GM18517 (cell line): ENCODE data around the gene MNT.

Source experiments
- ATAC-seq: cut with Tn5 transposase; IDR thresholded peaks from one replicate; pipeline ENCODE4 v1.9.1; 2021; ENCODE audit warnings: mild to moderate bottlenecking, moderate library complexity; ENCODE audit not compliant: unreplicated experiment

Gene MNT

DNA sequence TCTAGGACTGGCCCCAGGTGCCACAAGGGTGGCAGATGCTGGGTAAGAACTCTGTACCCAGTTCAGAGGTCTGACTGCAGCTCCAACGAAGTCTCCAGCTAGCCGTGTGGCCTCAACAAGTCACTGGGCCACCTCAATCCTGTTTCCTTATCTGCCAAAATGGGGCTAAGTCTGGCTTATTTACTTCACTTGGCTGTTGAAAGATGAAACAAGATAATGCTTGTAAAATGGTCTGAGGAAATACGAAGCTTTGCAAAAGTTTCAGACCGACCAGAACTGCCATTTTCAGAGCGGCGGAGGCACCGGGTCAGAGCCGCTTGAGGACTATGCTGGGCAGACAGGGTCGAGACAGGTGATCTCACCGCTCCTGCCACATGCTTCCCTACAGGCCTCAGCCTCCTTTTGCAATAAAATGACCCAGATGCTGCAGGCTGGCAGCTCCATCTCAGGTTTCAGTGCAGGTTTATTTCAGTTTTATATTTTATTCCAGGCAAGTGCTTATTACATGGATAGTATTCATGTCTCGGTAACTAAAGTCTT, 17.2 kb downstream of the MNT start:
- ATAC-seq = no peak

- ATAC-seq = no peak
Measured at GRCh38 chr17:2380950-2381649, 19.8 kb downstream of the MNT start.

DNA sequence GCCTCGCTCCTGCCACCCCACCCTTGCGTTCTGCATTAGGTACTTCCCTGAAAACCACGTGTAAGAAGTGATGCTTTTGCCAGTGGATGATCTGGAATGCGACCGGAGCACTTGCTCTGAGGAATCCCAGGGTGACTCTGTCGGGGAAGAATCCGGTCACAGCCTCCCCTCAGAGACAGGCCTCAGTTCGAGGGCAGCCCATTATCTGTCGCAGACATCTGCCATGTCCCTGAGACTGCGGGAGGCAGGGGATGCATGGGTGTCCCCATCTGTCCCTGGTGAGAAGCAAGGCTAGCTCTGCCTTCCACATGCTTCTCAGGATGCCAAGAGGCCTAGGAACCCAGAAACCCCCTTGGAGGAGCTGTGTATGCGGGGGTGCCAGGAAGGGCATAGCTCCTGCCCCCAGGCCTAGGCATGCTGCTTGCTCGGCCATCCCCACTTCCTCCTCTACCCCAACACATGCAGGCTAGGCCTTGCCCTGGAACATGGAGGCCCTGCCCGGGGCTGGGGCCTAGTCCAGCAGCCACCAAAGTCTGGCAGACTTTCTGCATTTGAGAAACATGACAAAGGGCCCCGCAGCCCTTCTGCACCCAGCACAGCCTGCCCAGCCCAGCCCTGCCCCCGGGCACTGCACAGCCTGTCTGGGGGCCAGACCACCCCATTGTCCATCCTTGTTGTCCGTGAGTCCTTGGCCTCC, 20.5 kb downstream of the MNT start:
- ATAC-seq = no peak

DNA sequence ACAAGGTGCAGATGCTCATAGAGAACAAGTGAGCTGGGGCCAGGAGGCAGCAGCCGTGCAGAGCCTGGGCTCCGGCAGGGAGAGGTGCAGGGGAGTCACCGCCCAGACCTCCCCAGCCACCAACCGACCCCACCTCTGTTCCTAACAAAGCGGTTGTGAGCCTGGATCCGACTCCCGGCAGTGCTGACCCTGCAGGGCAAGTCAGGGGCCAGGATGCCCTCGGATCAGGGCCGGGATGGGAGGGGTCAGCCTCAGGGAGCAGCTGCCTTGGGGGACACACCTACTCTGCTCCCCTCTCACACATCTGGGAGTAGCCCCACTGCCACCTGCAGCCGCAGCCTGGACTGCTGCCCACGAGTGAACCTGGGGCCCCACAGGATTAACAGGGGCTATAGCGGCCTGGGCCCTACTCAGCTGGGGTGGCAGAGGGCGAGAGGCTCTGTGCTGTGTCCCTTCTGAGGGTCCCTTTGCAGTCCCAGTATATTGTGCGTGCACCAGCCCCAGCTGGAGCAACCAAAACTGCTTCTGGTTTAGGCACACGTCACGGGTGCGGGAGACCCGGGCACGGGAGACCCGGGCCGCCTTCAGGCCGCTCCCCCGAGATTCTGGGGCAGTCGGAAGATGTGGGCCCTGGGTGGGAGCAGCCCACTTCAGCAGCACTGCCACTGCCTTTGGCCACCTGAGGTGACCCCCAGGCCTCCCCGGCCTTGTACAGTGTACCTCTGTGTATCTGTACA, 21.2 kb downstream of the MNT start:
- ATAC-seq = no peak

DNA sequence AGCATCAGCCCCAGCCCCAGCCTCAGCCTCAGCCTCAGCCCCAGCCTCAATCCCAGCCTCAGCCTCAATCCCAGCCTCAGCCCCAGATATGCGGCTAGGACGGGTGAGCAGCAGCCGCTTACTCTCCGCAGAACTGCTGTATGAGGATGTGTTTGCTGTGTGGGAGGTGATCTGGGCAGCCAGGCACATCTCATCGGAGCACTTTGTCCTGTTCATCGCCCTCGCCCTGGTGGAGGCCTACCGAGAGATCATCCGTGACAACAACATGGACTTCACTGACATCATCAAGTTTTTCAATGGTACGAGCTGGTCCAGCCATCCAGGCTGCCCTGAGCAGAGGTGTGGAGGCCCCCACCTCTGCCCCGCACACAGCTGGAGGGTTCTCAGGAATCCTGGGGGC, 22.0 kb downstream of the MNT start:
- ATAC-seq = no peak

DNA sequence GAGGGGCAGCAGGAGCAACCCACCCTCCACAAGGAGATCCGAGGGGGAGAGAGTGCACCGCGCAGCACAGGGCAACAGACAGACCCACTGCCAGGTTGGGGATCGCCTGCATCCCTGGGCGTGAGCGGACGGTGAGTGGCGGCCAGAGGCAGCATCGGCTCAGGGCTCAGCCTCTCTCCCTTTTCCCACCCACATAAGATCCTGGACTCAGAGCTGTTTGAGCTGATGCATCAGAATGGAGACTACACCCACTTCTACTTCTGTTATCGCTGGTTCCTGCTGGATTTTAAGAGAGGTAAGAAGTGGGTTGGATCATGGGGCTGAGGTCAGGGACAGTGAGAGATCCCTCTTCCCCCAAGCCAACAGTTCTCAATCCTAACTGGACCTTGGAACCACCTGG, 23.2 kb downstream of the MNT start:
- ATAC-seq = no peak

DNA sequence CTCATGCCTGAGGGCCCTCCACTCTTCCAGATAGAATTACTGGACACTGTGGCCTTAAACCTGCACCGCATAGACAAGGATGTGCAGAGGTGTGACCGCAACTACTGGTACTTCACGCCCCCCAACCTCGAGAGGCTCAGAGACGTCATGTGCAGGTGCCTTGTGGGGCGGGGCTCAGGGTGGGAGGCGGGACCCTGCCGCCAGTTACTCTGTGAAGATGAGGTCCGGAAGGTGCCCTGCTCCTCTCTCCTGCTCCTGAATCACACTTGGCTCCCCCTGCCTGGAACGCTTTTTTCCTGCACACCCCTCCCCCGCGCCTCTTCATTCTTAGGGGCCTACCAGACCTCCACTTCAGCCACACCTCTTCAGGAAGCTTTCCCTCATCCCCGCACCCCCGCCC, 24.8 kb downstream of the MNT start:
- ATAC-seq = no peak

DNA sequence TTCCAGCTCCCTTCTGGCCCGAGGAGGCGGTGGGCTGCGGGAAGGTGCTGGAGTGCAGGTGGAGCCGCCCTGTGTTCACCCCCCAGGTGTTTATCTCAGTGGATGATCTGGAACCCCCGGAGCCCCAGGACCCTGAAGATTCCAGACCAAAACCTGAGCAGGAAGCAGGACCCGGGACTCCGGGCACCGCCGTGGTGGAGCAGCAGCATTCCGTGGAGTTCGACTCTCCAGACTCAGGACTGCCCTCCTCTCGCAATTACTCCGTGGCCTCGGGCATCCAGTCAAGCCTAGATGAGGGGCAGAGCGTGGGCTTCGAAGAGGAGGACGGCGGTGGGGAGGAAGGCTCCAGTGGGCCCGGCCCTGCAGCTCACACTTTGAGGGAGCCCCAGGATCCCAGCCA, 25.5 kb downstream of the MNT start:
- ATAC-seq = no peak

DNA sequence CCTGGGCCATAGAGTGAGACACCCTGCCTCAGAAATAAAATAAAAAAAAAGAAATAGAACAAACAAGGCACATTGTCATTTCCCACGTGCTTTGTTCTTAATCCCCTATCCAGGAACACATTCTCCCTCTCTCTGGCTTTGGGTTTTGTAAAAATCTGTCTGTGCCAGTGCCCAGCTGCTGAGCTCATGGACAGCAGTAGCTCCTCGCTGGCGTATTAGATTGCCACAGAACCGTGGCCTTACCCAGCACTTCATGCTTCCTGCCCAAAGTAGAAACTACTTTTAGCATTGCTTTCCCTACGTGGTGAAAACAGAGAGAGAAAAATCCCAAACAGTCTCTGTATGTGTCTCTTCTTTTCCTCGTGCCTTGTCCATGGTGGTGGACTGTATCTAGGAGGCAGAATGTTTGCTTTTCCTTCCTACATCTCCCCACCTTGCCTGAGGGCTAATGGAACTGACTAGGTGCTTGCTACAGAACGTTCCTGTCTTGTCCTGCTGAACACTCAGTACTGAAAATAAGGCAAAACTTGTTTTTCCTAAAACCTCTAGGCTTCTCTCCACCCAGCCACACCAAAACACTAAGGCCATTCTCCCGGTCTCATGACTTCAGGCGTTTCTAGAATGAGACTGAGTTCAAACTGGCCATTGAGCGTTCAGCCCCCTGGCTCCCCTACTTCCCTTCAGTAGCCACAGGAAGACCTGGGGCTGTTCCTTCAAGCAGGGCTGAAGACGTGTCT, 26.1 kb downstream of the MNT start:
- ATAC-seq = no peak

DNA sequence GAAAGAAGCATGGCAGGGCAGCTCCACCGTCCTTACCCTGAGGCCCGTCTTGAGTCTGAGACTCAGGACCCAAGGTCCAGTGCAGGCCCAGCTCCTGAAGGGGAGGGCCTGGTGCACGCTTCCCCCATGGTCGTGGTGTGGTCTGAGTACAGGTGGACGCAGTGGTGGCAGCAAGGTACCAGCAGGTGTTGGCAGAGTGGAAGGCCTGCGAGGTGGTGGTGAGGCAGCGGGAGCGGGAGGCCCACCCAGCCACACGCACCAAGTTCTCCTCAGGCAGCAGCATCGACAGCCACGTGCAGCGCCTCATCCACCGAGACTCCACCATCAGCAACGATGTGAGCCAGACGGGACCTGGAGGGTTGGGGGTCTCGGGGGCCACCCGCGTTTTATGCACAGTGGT, 27.7 kb downstream of the MNT start:
- no peak for ATAC-seq

- no peak for ATAC-seq
Measured at GRCh38 chr17:2372681-2373080, 28.2 kb downstream of the MNT start.

GRCh38 chr17:2372180-2372579, 28.7 kb downstream of the MNT start:
- no peak for ATAC-seq

- ATAC-seq = no peak
Measured at GRCh38 chr17:2371183-2372130, 29.4 kb downstream of the MNT start.

DNA sequence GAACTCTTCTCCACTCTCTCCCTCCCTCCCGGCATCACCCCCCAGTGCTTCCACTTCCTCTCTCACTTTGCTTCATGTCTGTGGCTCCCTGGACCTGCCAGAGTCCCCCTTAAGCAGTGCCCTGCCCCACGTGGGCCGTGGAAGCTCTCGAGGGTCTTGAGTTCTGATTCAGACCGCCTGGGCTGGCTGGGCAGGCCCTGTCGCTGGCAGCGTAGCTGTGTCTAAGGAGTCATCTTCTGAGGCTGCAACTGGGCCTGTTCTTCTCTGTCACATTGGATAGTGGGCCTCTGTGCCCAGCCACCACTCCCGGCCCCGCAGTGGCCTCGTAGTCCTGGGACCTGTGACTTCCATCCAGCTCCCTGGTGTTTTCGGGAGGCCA, 30.7 kb downstream of the MNT start:
- ATAC-seq = no peak

DNA sequence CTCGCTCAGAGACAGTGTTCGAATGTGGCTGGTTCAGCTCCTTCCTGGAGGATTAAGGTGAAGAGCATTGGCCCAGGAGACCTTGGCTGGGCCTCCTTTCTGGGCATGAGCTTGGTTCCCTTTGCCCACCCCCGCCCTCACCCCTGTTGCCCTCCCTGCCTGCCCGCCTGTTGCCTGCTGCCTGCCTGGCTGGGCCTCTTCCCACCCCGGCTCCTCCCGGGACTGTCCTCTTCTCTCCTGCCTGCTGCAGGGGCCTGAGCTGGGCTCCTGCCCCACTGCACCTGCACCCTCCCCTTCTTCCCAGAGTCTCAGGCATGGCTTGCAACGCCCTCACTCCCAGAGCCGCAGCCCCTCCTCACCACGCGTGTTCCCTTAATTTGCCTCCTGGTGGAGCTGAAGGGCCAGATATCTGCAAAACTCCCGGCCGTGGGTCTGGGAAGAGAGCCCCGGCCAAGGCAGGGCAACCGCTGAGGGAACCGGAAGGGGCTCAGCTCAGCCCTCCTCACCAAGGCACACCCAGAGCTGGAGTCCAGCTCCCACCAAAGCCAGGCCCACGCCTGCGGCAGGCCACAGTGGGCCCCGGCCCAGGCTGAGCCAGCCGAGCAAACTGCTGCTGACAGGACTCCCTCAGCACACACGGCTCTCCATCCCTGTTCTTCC, 31.2 kb downstream of the MNT start:
- no peak for ATAC-seq

DNA sequence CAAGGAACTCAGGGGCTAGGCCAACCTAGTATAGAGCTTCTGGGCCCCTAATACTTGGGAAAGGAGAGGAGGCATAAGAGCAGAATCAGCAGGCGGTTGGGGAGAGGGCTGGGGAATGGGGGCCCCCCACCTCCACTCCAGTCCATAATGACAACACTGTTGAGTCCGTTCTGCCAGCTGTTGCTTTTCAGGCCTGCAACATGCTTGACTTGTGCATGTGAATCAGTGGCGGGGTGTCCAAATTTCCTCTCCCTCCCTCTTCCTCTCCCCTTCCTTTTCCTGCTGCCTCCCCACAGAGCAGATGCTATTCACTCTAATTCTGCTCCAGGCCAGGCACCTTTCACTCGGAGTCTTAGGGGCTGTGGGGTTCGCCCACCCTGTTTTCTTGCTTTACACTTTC, 31.8 kb downstream of the MNT start:
- ATAC-seq = no peak

GRCh38 chr17:2368359-2368758, 32.5 kb downstream of the MNT start:
- no peak for ATAC-seq

GRCh38 chr17:2366747-2367494, 33.9 kb downstream of the MNT start:
- ATAC-seq = no peak

GRCh38 chr17:2365132-2365531, 35.7 kb downstream of the MNT start:
- no peak for ATAC-seq
